ENCODE measurements around the gene FRA10AC1. TPM values are rescaled to one million over a fixed set of nuclear protein-coding genes. Genes with fewer than 3 reads are reported as not detected.
A peak's percentile ranks its signal among the peaks of the same experiment; 100 is the strongest.

The FRA10AC1 gene
- total and polyA plus RNA-seq, 2 of the 13 experiments (the other 11 are each of a cell fraction or from before 2014, with no cell fraction given): 5.3 to 7.4 TPM

- TF ChIP-seq GABPB1 (CRISPR knock-in tag; IDR thresholded peaks at IDR 0.05) (no peak), ZNF652 (CRISPR knock-in tag; IDR thresholded peaks at IDR 0.05; ENCODE audit: borderline replicate concordance, low read depth) (peak; percentile 15; the same call in 1 of the 2 replicates), THAP11 (CRISPR knock-in tag; IDR thresholded peaks at IDR 0.05) (no peak), PBX2 (CRISPR knock-in tag; IDR thresholded peaks at IDR 0.05) (no peak), UBTF (CRISPR knock-in tag; IDR thresholded peaks at IDR 0.05) (no peak), RBAK (CRISPR knock-in tag; IDR thresholded peaks at IDR 0.05) (no peak), TBX3 (IDR thresholded peaks at IDR 0.05; ENCODE audit: borderline replicate concordance) (peak; percentile 56; the same call in 1 of the 2 replicates), ARID5B (CRISPR knock-in tag; IDR thresholded peaks at IDR 0.05) (peak; percentile 89), TEF (CRISPR knock-in tag; IDR thresholded peaks at IDR 0.05) (no peak), FOXK2 (IDR thresholded peaks at IDR 0.05) (no peak), ZNF362 (CRISPR knock-in tag; IDR thresholded peaks at IDR 0.05; ENCODE audit: borderline replicate concordance) (no peak), MED1 (CRISPR knock-in tag; IDR thresholded peaks at IDR 0.05) (peak; percentile 55), ZNF143 (CRISPR knock-in tag; IDR thresholded peaks at IDR 0.05) (no peak), ELK4 (CRISPR knock-in tag; IDR thresholded peaks at IDR 0.05; ENCODE audit: borderline replicate concordance) (no peak), DMTF1 (CRISPR knock-in tag; IDR thresholded peaks at IDR 0.05) (no peak), ZNF782 (CRISPR knock-in tag; IDR thresholded peaks at IDR 0.05; ENCODE audit: borderline replicate concordance) (no peak)
These were observed 30.2 kb downstream of the FRA10AC1 start (continued) for GRCh38 chr10:93672022-93672678.

Measured in HepG2 (cell line).